ENCODE data around the gene PIK3R1.

Gene PIK3R1

GRCh38 chr5:68276740-68277139, 61.2 kb downstream of the PIK3R1 start:
- Histone ChIP-seq H3K4me1 (ENCODE audit: control insufficient read depth in 1 of 2, insufficient read depth in 1 of 2, low read depth in 1 of 2, low read length in 1 of 2) (peaks cover 27 to 41% of the 10 kb centered on the region in 2 experiments), H3K27ac (no peak overlapping the region), H3K9me3 (no peaks in the 10 kb centered on the region), H3K27me3 (no peaks in the 10 kb centered on the region), H3K4me3 (ENCODE audit: low read depth in 1 of 2, low read length in 1 of 2) (no peak overlapping the region), H3K36me3 (peaks cover 44% of the 10 kb centered on the region)
- no peak for TF ChIP-seq CTCF (IDR thresholded peaks at IDR 0.05)

- H3K4me1 ChIP-seq (ENCODE audit: control insufficient read depth in 1 of 2, insufficient read depth in 1 of 2, low read depth in 1 of 2, low read length in 1 of 2) = peaks cover 27 to 41% of the 10 kb centered on the region in 2 experiments
- H3K27ac ChIP-seq = peak overlapping the region; percentile 33
- H3K27me3 ChIP-seq = no peaks in the 10 kb centered on the region
- no peaks in the 10 kb centered on the region for H3K9me3 ChIP-seq
- H3K4me3 ChIP-seq (ENCODE audit: low read depth in 1 of 2, low read length in 1 of 2) = no peak overlapping the region
- no peak for TF ChIP-seq CTCF (IDR thresholded peaks at IDR 0.05)
- H3K36me3 ChIP-seq = peaks cover 51% of the 10 kb centered on the region
Observed at GRCh38 chr5:68277431-68277830, 61.9 kb downstream of the PIK3R1 start.

- Histone ChIP-seq H3K36me3 (peaks cover 69% of the 10 kb centered on the region), H3K27me3 (no peaks in the 10 kb centered on the region), H3K4me3 (ENCODE audit: low read depth in 1 of 2, low read length in 1 of 2) (no peak overlapping the region), H3K4me1 (ENCODE audit: control insufficient read depth in 1 of 2, insufficient read depth in 1 of 2, low read depth in 1 of 2, low read length in 1 of 2) (peaks cover 20 to 35% of the 10 kb centered on the region in 2 experiments), H3K9me3 (no peaks in the 10 kb centered on the region), H3K27ac (no peak overlapping the region)
- no peak for TF ChIP-seq CTCF (IDR thresholded peaks at IDR 0.05)
Observed at GRCh38 chr5:68279984-68280383, 64.4 kb downstream of the PIK3R1 start.

GRCh38 chr5:68282001-68282400, 66.4 kb downstream of the PIK3R1 start:
- no peak overlapping the region for H3K4me3 ChIP-seq (ENCODE audit: low read depth in 1 of 2, low read length in 1 of 2)
- no peaks in the 10 kb centered on the region for H3K9me3 ChIP-seq
- H3K27ac ChIP-seq = no peak overlapping the region
- H3K4me1 ChIP-seq (ENCODE audit: control insufficient read depth in 1 of 2, insufficient read depth in 1 of 2, low read depth in 1 of 2, low read length in 1 of 2) = peaks cover 9 to 28% of the 10 kb centered on the region in 2 experiments
- H3K36me3 ChIP-seq = peaks cover 67% of the 10 kb centered on the region
- no peak for TF ChIP-seq CTCF (IDR thresholded peaks at IDR 0.05)
- H3K27me3 ChIP-seq = no peaks in the 10 kb centered on the region

- no peak overlapping the region for H3K27ac ChIP-seq
- H3K4me3 ChIP-seq (ENCODE audit: low read depth in 1 of 2, low read length in 1 of 2) = no peak overlapping the region
- no peaks in the 10 kb centered on the region for H3K9me3 ChIP-seq
- H3K27me3 ChIP-seq = no peaks in the 10 kb centered on the region
- H3K36me3 ChIP-seq = peaks cover 62% of the 10 kb centered on the region
- TF ChIP-seq CTCF (IDR thresholded peaks at IDR 0.05) = no peak
- H3K4me1 ChIP-seq (ENCODE audit: control insufficient read depth in 1 of 2, insufficient read depth in 1 of 2, low read depth in 1 of 2, low read length in 1 of 2) = peaks cover 11 to 24% of the 10 kb centered on the region in 2 experiments
Observed at GRCh38 chr5:68283766-68284165, 68.2 kb downstream of the PIK3R1 start.

Data from neutrophil (primary cell).